Urinary bladder (tissue), 4 donors: ENCODE results near the gene IKZF2. TPM values are rescaled to one million over a fixed set of nuclear protein-coding genes. Genes with fewer than 3 reads are reported as not detected.

Source experiments
- DNase-seq: peaks from one replicate; pipeline ENCODE4 v3.0.0-alpha.2; 2015; ENCODE audit errors: extremely low spot score
- H3K27ac ChIP-seq: one replicate; pipeline ENCODE4 v1.5.1; 2013; ENCODE audit warnings: low read depth, mild to moderate bottlenecking, moderate library complexity
- H3K36me3 ChIP-seq: one replicate; pipeline ENCODE4 v1.6.1; 2013; ENCODE audit warnings: mild to moderate bottlenecking, moderate library complexity; ENCODE audit not compliant: insufficient read depth
- H3K4me1 ChIP-seq: one replicate; pipeline ENCODE4 v1.6.1; 2013; ENCODE audit warnings: mild to moderate bottlenecking, moderate library complexity; ENCODE audit not compliant: insufficient read depth
- H3K4me3 ChIP-seq: one replicate; pipeline ENCODE4 v1.5.1; 2013; ENCODE audit warnings: low read depth, low read length
- WGBS: extraction: QIAGEN DNeasy Blood & Tissue Kit; methylation state at CpG from one replicate; pipeline ENCODE4 v1.1.7; 2013; 5-methylcytosine and 5-hydroxymethylcytosine counted together
- polyA plus RNA-seq: library from polyadenylated mRNA; stranded (reverse); fragments of 200-250 nt; gene quantifications from one replicate; pipeline ENCODE4 v1.2.3, GENCODE V29; 2013
- total RNA-seq: library from RNA; depleted of rRNA; stranded (reverse); fragments of >200 nt; gene quantifications from one replicate; pipeline ENCODE4 v1.2.3, GENCODE V29; 2014
- donor health status: healthy with polysubstance abuse.
- donor health status: healthy.

The IKZF2 gene
- total and polyA plus RNA-seq, 2 donors: 2.4 to 56.4 TPM

GRCh38 chr2:213004197-213004821 lies 147.1 kb downstream of the IKZF2 start:
- Histone ChIP-seq H3K36me3 (no peaks in the 10 kb centered on the region), H3K27ac (no peak overlapping the region), H3K4me3 (no peak overlapping the region), H3K4me1 (no peaks in the 10 kb centered on the region)
- no peak for DNase-seq
- WGBS: 69% methylated on average over 5 of the region's 5 CpGs

- no peak overlapping the region for H3K27ac ChIP-seq
- H3K36me3 ChIP-seq: peaks cover 2% of the 10 kb centered on the region
- H3K4me1 ChIP-seq: no peaks in the 10 kb centered on the region
- DNase-seq: no peak
- no peak overlapping the region for H3K4me3 ChIP-seq
Measured at GRCh38 chr2:213002383-213002782, 149.0 kb downstream of the IKZF2 start.

- 60% methylated on average over 3 of the region's 3 CpGs for WGBS
- no peak overlapping the region for H3K4me3 ChIP-seq
- H3K27ac ChIP-seq: no peak overlapping the region
Measured at GRCh38 chr2:213001297-213001910, 150.0 kb downstream of the IKZF2 start.

GRCh38 chr2:212998626-212999359 lies 152.6 kb downstream of the IKZF2 start:
- no peaks in the 10 kb centered on the region for H3K4me1 ChIP-seq
- peaks cover 3% of the 10 kb centered on the region for H3K36me3 ChIP-seq
- no peak overlapping the region for H3K4me3 ChIP-seq
- DNase-seq: no peak
- H3K27ac ChIP-seq: no peak overlapping the region
- 85% methylated on average over 2 of the region's 2 CpGs for WGBS

More at GRCh38 chr2:213001297-213001910, 150.0 kb downstream of the IKZF2 start:
- no peak for DNase-seq
- H3K36me3 ChIP-seq: peaks cover 2% of the 10 kb centered on the region
- H3K4me1 ChIP-seq: no peaks in the 10 kb centered on the region

- 67% methylated on average over 3 of the region's 3 CpGs for whole genome bisulfite sequencing
- H3K4me3 ChIP-seq: no peak overlapping the region
- H3K27ac ChIP-seq: no peak overlapping the region
- DNase-seq: no peak
- H3K36me3 ChIP-seq: peaks cover 3% of the 10 kb centered on the region
- no peaks in the 10 kb centered on the region for H3K4me1 ChIP-seq
Measured at GRCh38 chr2:212997526-212998020, 153.8 kb downstream of the IKZF2 start.

- 84% methylated on average over 2 of the region's 2 CpGs for WGBS
- Histone ChIP-seq H3K27ac (no peak overlapping the region), H3K36me3 (peaks cover 3% of the 10 kb centered on the region), H3K4me1 (no peaks in the 10 kb centered on the region), H3K4me3 (no peak overlapping the region)
- no peak for DNase-seq
Measured at GRCh38 chr2:212995920-212996319, 155.5 kb downstream of the IKZF2 start.

- peaks cover 3% of the 10 kb centered on the region for H3K36me3 ChIP-seq
- no peaks in the 10 kb centered on the region for H3K4me1 ChIP-seq
- no peak overlapping the region for H3K4me3 ChIP-seq
- DNase-seq: no peak
- no peak overlapping the region for H3K27ac ChIP-seq
Measured at GRCh38 chr2:212994976-212995375, 156.4 kb downstream of the IKZF2 start.

GRCh38 chr2:212991120-212991519 lies 160.3 kb downstream of the IKZF2 start:
- Histone ChIP-seq H3K36me3 (peaks cover under 1% of the 10 kb centered on the region), H3K4me3 (no peak overlapping the region), H3K4me1 (no peaks in the 10 kb centered on the region), H3K27ac (no peak overlapping the region)
- 96% methylated on average over 1 of the region's 1 CpG for WGBS
- DNase-seq: no peak

GRCh38 chr2:212990697-212991096 lies 160.7 kb downstream of the IKZF2 start:
- Histone ChIP-seq H3K27ac (no peak overlapping the region), H3K4me1 (no peaks in the 10 kb centered on the region), H3K36me3 (no peaks in the 10 kb centered on the region), H3K4me3 (no peak overlapping the region)
- WGBS: 85% methylated on average over 1 of the region's 1 CpG
- DNase-seq: no peak

GRCh38 chr2:212987492-212987891 lies 163.9 kb downstream of the IKZF2 start:
- no peak overlapping the region for H3K27ac ChIP-seq
- DNase-seq: no peak
- no peak overlapping the region for H3K4me3 ChIP-seq
- H3K4me1 ChIP-seq: no peaks in the 10 kb centered on the region
- 70% methylated on average over 4 of the region's 4 CpGs for WGBS
- H3K36me3 ChIP-seq: no peaks in the 10 kb centered on the region

- Histone ChIP-seq H3K36me3 (no peaks in the 10 kb centered on the region), H3K4me3 (no peak overlapping the region), H3K27ac (no peak overlapping the region), H3K4me1 (no peaks in the 10 kb centered on the region)
- WGBS: 46% methylated on average over 6 of the region's 6 CpGs
- no peak for DNase-seq
Measured at GRCh38 chr2:212984129-212984528, 167.3 kb downstream of the IKZF2 start.

- 22% methylated on average over 1 of the region's 1 CpG for WGBS
- peak overlapping the region; percentile 38 for H3K27ac ChIP-seq
- no peak overlapping the region for H3K4me3 ChIP-seq
- no peak for DNase-seq
- no peaks in the 10 kb centered on the region for H3K4me1 ChIP-seq
- H3K36me3 ChIP-seq: no peaks in the 10 kb centered on the region
Measured at GRCh38 chr2:212979799-212980198, 171.6 kb downstream of the IKZF2 start.

GRCh38 chr2:212979046-212979612 lies 172.3 kb downstream of the IKZF2 start:
- no peaks in the 10 kb centered on the region for H3K4me1 ChIP-seq
- 35% methylated on average over 2 of the region's 2 CpGs for WGBS
- H3K36me3 ChIP-seq: no peaks in the 10 kb centered on the region

GRCh38 chr2:212977152-212977551 lies 174.3 kb downstream of the IKZF2 start:
- H3K4me1 ChIP-seq: no peaks in the 10 kb centered on the region
- WGBS: 83% methylated on average over 2 of the region's 2 CpGs
- DNase-seq: no peak
- H3K27ac ChIP-seq: no peak overlapping the region
- no peaks in the 10 kb centered on the region for H3K36me3 ChIP-seq
- no peak overlapping the region for H3K4me3 ChIP-seq

More at GRCh38 chr2:212979046-212979612, 172.3 kb downstream of the IKZF2 start:
- no peak for DNase-seq
- Histone ChIP-seq H3K27ac (no peak overlapping the region), H3K4me3 (no peak overlapping the region)
